Ishikawa (cell line): ENCODE measurements around the gene SNED1.

ENCODE experiments used
- CREB1 ChIP-seq: IDR thresholded peaks from 2 replicates; pipeline ENCODE4 v1.6.1; 2012; ENCODE audit warnings: low read depth
- EGR1 ChIP-seq: IDR thresholded peaks from 2 replicates; pipeline ENCODE4 v1.6.1; 2012
- EP300 ChIP-seq: IDR thresholded peaks from 2 replicates; pipeline ENCODE4 v1.6.1; 2012; ENCODE audit warnings: borderline replicate concordance
- FOXM1 ChIP-seq: IDR thresholded peaks from 2 replicates; pipeline ENCODE4 v1.6.1; 2012; ENCODE audit warnings: low read depth, borderline replicate concordance
- NFIC ChIP-seq: IDR thresholded peaks from 2 replicates; pipeline ENCODE4 v1.6.1; 2012
- RAD21 ChIP-seq: IDR thresholded peaks from 2 replicates; pipeline ENCODE4 v1.6.1; 2012; ENCODE audit warnings: low read depth
- TAF1 ChIP-seq: IDR thresholded peaks from 2 replicates; pipeline ENCODE4 v1.6.1; 2012; ENCODE audit warnings: low read depth, mild to moderate bottlenecking
- TCF12 ChIP-seq: IDR thresholded peaks from 2 replicates; pipeline ENCODE4 v1.6.1; 2012; ENCODE audit warnings: low read depth
- TEAD4 ChIP-seq: IDR thresholded peaks from 2 replicates; pipeline ENCODE4 v1.6.1; 2012
- USF1 ChIP-seq: IDR thresholded peaks from 2 replicates; pipeline ENCODE4 v1.6.1; 2012
- YY1 ChIP-seq: IDR thresholded peaks from 2 replicates; pipeline ENCODE4 v1.6.1; 2012; ENCODE audit warnings: low read depth
- ZBTB7A ChIP-seq: IDR thresholded peaks from 2 replicates; pipeline ENCODE4 v1.6.1; 2012; ENCODE audit warnings: low read depth
- TF ChIP-seq, protein P1 (sequence below): IDR thresholded peaks from 2 replicates; pipeline ENCODE4 v1.6.1; 2012; ENCODE audit warnings: low read depth, mild to moderate bottlenecking
- TF ChIP-seq, protein P2 (sequence below): IDR thresholded peaks from 2 replicates; pipeline ENCODE4 v1.6.1; 2012

DNA sequence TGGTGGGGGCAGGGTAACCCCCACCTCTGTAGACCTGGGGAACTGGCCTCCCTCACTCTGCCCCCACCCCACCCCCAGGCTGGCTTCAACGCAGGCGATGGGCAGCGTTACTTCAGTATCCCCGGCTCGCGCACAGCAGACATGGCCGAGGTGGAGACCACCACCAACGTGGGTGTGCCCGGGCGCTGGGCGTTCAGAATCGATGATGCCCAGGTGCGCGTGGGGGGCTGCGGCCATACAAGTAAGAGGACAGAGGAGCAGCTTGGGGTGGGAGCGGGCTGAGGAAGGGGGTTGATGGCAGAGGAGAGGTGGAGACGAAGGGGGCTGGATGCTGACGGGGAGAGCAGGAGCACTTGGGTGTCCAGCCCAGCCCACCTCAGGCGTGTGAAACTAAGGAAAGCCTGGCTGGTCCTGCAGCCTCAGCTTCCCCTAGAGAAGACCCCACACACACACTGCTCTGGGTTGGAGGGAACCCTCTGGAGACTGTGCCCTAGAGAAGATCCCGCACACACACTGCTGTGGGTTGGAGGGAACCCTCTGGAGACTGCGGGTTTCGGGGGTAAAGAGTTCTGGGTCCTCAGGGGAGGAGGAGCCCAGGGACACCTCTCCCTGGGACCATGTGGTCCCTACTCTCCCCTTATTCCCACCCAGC is 36.2 kb downstream of the SNED1 start:
- TF ChIP-seq YY1 (no peak), TAF1 (no peak), FOXM1 (no peak), USF1 (no peak), TCF12 (no peak), NFIC (no peak), RAD21 (no peak), EGR1 (no peak), EP300 (no peak), TEAD4 (no peak), ZBTB7A (no peak), CREB1 (no peak)
- TF ChIP-seq, protein P1, sequence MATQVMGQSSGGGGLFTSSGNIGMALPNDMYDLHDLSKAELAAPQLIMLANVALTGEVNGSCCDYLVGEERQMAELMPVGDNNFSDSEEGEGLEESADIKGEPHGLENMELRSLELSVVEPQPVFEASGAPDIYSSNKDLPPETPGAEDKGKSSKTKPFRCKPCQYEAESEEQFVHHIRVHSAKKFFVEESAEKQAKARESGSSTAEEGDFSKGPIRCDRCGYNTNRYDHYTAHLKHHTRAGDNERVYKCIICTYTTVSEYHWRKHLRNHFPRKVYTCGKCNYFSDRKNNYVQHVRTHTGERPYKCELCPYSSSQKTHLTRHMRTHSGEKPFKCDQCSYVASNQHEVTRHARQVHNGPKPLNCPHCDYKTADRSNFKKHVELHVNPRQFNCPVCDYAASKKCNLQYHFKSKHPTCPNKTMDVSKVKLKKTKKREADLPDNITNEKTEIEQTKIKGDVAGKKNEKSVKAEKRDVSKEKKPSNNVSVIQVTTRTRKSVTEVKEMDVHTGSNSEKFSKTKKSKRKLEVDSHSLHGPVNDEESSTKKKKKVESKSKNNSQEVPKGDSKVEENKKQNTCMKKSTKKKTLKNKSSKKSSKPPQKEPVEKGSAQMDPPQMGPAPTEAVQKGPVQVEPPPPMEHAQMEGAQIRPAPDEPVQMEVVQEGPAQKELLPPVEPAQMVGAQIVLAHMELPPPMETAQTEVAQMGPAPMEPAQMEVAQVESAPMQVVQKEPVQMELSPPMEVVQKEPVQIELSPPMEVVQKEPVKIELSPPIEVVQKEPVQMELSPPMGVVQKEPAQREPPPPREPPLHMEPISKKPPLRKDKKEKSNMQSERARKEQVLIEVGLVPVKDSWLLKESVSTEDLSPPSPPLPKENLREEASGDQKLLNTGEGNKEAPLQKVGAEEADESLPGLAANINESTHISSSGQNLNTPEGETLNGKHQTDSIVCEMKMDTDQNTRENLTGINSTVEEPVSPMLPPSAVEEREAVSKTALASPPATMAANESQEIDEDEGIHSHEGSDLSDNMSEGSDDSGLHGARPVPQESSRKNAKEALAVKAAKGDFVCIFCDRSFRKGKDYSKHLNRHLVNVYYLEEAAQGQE, result no peak
- TF ChIP-seq, protein P2, sequence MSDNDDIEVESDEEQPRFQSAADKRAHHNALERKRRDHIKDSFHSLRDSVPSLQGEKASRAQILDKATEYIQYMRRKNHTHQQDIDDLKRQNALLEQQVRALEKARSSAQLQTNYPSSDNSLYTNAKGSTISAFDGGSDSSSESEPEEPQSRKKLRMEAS, result no peak
